Activated CD4-positive, alpha-beta T cell treated with anti-CD3 and anti-CD28 coated beads for 4 hours (primary cell): ENCODE measurements around the gene SLC48A1.
"Not testable (repeated sequence)": the region's sequence is repeated elsewhere in the genome, so short reads cannot be mapped to it uniquely, and the experiment has no call there.

Experiments
- DNase-seq, 2 donors: peaks; one replicate each; pipeline ENCODE4 v3.0.0-alpha.2; 2020

Gene SLC48A1

DNA sequence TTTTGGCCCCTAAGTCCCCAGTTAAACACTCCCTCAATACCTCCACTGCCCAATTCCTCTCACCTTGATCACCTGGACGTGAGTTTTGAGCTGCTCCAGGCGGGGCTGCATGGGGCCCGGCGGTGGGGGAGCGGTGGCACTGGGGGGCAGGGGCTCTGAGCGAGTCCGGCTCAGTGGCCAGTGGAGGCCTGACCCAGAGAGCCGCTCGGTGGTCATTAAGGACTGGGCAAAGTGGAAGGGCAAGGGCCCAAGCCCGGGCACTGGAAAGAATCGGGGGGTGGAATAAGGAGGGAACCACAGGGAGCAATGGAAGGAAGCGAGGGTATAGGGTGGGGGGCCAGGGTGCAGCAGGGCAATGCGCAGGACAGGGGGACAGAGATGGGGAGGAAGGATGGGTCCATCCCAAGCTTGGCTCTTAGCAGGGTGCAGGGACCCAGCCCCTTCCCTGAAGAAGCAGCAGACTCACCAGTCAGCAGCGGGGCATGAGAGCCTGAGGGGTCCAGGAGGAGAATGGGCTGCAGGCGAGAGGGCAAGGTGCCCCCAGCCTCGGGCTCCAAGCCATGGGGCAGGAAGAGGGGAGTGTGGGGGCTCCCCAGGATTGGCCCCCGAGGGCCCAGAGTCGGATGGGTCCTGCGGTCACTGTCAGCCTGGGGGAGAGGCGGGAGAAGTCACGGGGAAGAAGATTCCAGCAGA is 22.2 kb downstream of the SLC48A1 start:
- DNase-seq, result no peak

DNA sequence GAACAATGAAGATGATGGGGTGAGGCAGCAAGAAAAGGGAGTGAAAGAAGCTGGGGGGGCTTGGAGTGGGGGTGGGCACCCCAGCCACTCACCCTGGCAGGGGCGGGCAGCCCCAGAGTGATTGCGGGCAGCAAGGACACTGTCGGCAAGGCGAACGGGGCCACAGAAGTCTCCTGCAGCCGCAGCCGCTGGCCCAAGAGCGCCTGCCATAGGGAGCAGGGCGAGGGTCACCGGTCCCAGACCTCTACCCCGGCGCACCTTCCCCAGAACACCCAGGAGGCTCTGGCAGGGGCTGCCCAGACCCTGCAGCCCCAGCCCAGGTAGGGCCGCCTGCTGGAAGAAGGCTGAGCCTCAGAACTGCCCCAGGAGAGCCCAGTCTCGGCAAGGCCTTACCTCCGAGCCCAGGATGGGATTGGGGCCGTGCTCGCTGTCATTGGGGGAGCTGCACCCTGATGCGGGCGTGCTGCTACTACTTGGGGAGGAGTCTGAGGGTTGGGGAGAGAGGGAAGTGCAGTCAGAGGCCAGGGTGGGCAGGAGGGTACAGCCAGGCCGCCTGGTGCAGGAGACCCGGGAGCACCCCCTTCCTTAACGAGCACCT is 22.9 kb downstream of the SLC48A1 start:
- DNase-seq, result no peak

DNA sequence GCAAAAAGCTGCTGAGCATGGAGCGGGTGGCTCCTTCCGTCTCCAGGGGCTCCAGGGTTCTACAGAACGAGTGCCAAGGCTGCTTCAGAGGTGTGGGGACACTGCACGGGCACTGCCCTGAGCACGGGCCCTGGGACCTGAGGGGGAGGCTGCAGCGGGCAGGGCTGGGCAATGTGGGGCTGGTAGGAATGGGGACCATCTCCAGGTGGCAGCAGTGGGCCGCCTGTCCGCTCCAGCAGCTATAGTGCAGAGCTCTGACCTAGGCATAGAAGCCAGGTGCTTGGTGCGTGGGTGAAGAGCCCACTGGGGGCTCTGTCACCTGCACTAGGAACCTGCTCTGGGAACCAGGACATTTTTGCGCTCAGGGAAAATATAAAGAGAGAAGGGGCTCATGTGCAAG is 24.4 kb downstream of the SLC48A1 start:
- peak in 1 of 2 donors; percentile 25 for DNase-seq

GRCh38 chr12:47798382-47798948 is 25.4 kb downstream of the SLC48A1 start:
- no peak for DNase-seq

GRCh38 chr12:47799357-47799955 is 26.4 kb downstream of the SLC48A1 start:
- DNase-seq, result no peak

GRCh38 chr12:47800582-47800981 is 27.5 kb downstream of the SLC48A1 start:
- no peak for DNase-seq

GRCh38 chr12:47801170-47801903 is 28.3 kb downstream of the SLC48A1 start:
- DNase-seq, result no peak

DNA sequence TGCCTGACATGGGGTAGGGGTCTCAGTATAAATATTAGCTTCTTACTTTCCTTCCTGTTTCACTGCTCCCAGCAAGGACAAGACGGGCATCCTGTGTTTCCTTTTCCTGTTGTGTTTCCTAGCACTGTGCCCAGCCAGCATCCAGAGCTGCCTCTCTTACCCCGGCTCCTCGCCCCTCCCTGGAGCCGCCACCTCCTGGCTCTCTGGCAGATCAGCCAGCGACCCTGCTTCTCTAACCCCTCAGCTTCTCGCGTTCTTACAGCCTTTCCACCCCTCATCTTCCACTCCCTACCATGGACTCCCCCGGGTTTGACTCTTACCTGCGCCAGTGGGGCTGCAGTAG is 28.8 kb downstream of the SLC48A1 start:
- DNase-seq, result no peak

GRCh38 chr12:47802312-47802711 is 29.3 kb downstream of the SLC48A1 start:
- no peak for DNase-seq

DNA sequence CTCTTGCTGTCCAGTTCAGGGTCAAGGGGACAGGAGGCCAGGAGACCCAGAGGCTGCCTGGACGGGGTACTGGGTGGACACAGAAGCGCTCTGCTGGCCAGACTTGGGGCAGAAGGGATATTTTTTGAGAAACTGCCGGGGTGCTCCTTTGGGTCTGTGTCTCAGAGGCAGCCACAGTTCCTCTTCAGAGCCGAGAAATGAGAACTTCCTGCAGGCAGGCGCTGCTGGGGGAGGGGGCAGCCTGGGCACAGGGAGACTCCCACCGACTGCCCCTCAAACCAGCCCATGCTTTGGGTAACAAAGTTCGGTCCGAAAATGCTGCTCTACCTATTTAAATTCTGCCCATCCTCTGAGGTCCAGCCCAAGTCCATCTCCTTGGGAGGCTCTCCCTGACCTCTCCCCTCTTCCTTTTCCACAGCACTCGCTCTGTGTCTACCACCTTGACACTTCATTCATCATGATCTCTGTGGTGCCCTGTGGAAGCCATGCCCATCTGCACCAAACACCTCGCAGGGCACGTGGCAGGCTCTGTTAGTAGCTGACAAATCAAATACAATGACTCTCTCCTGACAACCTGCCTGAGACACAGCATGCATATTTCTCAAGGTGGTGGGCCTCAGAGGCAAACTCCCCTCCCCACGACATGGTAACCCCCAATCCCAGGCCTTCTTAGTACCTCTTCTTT is 30.3 kb downstream of the SLC48A1 start:
- DNase-seq, result no peak

- no peak for DNase-seq
Observed at GRCh38 chr12:47804171-47804570, 31.1 kb downstream of the SLC48A1 start.

GRCh38 chr12:47805417-47805816 is 32.4 kb downstream of the SLC48A1 start:
- no peak for DNase-seq

- DNase-seq, result no peak
Observed at GRCh38 chr12:47807338-47807737, 34.3 kb downstream of the SLC48A1 start.

GRCh38 chr12:47808050-47808449 is 35.0 kb downstream of the SLC48A1 start:
- peak; percentile 76 to 79 for DNase-seq

- peak; percentile 39 to 46 for DNase-seq
Observed at GRCh38 chr12:47808574-47809365, 35.7 kb downstream of the SLC48A1 start.

- not testable (repeated sequence) for DNase-seq
Observed at GRCh38 chr12:47809518-47809917, 36.5 kb downstream of the SLC48A1 start.

GRCh38 chr12:47811072-47811396 is 38.0 kb downstream of the SLC48A1 start:
- no peak for DNase-seq

DNA sequence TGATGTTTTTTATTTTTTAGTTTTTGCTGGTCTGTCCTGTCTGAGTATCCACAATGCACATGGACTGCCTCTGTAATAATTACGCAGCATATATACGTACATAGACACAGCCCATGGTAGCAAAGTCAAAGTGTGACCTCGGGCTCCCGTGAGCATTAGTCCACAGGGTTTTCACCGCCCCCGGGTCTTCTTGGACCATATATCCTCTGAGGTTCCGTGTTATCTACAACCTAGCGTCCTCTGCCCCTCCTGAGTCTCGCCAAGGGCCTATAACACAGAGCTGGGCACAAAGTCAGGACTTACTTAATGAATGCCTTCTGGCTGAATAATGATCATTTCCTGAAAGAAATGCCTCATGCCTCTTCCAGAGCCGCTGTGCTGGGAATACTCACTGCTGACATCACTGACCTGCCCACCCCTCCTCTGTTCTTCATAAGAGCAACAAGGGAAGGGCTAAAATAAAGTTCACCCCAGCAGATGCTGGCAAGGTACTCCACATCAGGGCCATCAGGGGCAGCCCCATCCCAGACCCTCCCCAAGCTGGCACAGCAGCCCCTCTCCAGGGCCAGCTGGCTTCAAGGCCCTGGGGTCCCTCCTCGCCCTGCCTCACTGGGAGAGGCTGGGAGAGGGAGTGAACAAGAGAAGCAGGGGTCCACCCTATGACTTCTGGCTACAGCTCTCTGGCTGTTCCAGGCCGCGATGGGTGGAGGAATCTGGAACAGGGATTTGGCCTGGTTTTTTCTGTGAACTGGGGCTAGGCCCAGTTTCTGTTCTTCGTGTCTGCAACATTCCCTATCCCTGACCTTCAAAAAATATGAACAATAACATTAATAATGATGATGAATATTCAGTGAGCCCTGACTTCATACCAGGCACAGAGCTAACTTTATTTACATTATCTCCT is 38.8 kb downstream of the SLC48A1 start:
- no peak for DNase-seq

DNA sequence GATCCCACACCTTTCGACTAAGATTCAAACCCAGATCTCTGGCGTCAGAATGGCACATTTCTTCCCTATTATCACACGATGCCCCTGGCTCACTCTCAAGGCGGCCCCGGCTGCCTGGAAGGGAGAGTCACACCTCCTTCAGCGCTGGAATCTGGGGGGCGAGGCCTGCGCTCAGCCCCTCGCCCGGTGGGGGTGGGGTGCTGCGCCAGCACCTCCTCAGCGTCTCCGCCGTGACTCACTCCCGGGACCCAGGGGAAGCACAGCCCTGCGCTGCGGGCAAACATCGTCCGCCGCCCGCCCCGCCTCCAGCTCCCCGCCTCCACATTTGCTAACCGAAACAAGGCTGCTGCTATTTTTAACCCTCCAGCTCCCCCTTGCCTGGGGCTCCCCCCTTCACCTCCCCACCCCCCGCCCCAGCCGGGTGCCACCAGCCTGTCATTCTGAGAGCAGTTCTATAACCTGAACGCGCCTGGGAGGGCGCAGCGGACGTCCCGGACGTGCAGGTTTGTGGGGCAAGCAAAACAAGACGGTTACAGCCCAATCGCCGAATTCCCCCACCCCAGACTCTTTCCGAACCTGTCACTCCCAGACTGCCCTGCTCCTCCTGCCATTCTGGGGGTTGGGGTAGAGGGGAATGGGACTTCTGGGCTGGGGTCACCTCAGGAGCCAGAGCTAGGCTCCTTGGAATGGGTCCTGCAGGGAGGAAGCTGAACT is 39.9 kb downstream of the SLC48A1 start:
- peak; percentile 94 for DNase-seq

DNA sequence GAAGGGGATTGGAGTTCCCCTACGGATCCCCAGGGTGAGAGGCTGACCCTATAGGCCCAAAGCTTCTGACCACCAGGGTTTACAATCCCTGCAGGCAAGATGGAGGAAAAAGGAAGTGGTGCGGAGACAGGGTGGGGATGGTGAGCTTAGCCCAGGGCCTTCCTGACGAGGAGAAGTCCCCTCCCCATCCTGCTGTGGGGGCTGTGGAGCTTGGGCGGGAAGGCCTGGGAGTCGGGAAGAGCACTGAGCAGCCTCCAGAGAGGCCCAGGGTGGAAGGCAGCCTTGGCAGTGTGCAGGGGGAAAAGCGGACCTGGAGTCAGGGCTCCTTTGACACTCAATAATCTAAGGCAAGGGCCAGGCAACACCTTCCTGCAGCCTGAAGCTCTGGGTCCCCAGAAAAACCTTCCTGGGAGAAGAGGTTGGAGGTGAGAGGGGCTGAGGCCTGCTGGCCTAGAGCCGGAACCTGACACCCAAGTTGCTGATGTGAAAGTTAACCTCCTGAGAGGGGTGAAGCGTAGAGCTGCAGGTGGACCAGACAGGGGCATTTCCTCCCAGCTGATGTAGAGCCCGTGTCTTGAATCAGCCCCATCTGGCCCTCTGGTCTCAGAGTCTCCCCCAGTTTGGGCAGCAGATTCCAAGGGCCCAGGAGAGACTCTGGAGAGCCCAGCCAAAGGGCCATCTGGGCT is 40.6 kb downstream of the SLC48A1 start:
- DNase-seq, result no peak
